Left lung (tissue), 10 donors: ENCODE data around the gene HES4. TPM values are rescaled to one million over a fixed set of nuclear protein-coding genes. Genes with fewer than 3 reads are reported as not detected.

Experiments used
- ATAC-seq: fragments of 200-7000 bp; cut with Tn5 transposase; one replicate; pipeline ENCODE4 v1.9.1; 2020; ENCODE audit warnings: moderate library complexity
- DNase-seq, 4 donors: peaks; one replicate each; pipeline ENCODE4 v3.0.0-alpha.2; 2013 to 2020
- H3K27ac ChIP-seq, 2 donors: fragments of 200-600 bp; sonication (generic) in 1 of 2; one replicate each; pipeline versions ENCODE4 v1.5.0 to v1.8.0; 2020 to 2021
- H3K27me3 ChIP-seq, 2 donors: fragments of 200-600 bp; sonication (generic) in 1 of 2; one replicate each; pipeline versions ENCODE4 v1.5.0 to v1.8.0; 2020 to 2021
- H3K36me3 ChIP-seq, 2 donors: fragments of 200-600 bp; sonication (generic) in 1 of 2; one replicate each; pipeline versions ENCODE4 v1.5.0 to v1.8.0; 2020 to 2021
- H3K4me1 ChIP-seq, 2 donors: fragments of 200-600 bp; one replicate each; pipeline ENCODE4 v1.8.0; 2021
- H3K4me3 ChIP-seq, 2 donors: fragments of 200-600 bp; sonication (generic) in 1 of 2; one replicate each; pipeline versions ENCODE4 v1.5.0 to v1.8.0; 2020 to 2021; ENCODE audit warnings: mild to moderate bottlenecking in 1 of 2
- H3K9me3 ChIP-seq, 2 donors: fragments of 200-600 bp; sonication (generic) in 1 of 2; one replicate each; pipeline versions ENCODE4 v1.5.0 to v1.8.0; 2020 to 2021
- CTCF ChIP-seq, 2 donors: fragments of 200-600 bp; sonication (generic) in 1 of 2; IDR thresholded peaks; one replicate each; pipeline versions ENCODE4 v1.5.0 to v1.8.0; 2021; ENCODE audit warnings: antibody characterized with exemption in 2 of 2
- intact Hi-C, 2 donors: fragments of 100-400 bp; cut with DNase I; formaldehyde crosslinking; loops; one replicate each; pipeline versions ENCODE4 v1.11.2 to v1.14.2; 2022
- polyA plus RNA-seq, 6 donors: library from polyadenylated mRNA; unstranded; fragments of 120-200 nt; gene quantifications; one replicate each; pipeline ENCODE4 v1.2.1, GENCODE V29; 2013; ENCODE audit not compliant: insufficient read length in 6 of 6
- total RNA-seq, 2 donors: library from RNA; stranded (reverse); fragmentation: NEBNext Ultra II Directional; extraction: Animal tissue kit (Norgen Biotek cat#: 25700); gene quantifications; one replicate each; pipeline ENCODE4 v1.2.1, GENCODE V29; 2021
- donor health status: DM: no; HTN: yes; CAD: no.
- donor health status: DM: no; HTN: no; CAD: no.

Gene HES4
- total and polyA plus RNA-seq, 8 donors: 4.4 to 37.5 (median 10.2) TPM

GRCh38 chr1:1003618-1004419 is 3.9 kb upstream of the HES4 start:
- intact Hi-C loops: no loop called here
- H3K36me3 ChIP-seq: no peaks in the 10 kb centered on the region

GRCh38 chr1:1001057-1001783 is 1.3 kb upstream of the HES4 start:
- no peaks in the 10 kb centered on the region for H3K9me3 ChIP-seq
- DNase-seq (peak in 2 of 4 donors; percentile 39 to 71), ATAC-seq (no peak)
- no peaks in the 10 kb centered on the region for H3K36me3 ChIP-seq
- no peak for TF ChIP-seq CTCF (IDR thresholded peaks at IDR 0.05)
- H3K27ac ChIP-seq: peak overlapping the region; percentile 94 to 96
- intact Hi-C loops: no loop called here
- peaks cover 11 to 99% of the 10 kb centered on the region in 2 donors for H3K27me3 ChIP-seq
- peaks cover 12 to 57% of the 10 kb centered on the region in 2 donors for H3K4me1 ChIP-seq
- peak overlapping the region; percentile 64 to 67 for H3K4me3 ChIP-seq

More at GRCh38 chr1:1003618-1004419, 3.9 kb upstream of the HES4 start:
- H3K9me3 ChIP-seq: no peaks in the 10 kb centered on the region
- no peak overlapping the region for H3K27ac ChIP-seq
- H3K4me3 ChIP-seq: no peak overlapping the region
- DNase-seq: peak in 1 of 4 donors; percentile 60
- ATAC-seq: no peak
- H3K27me3 ChIP-seq: peaks cover 3 to 74% of the 10 kb centered on the region in 2 donors
- peaks cover 12 to 49% of the 10 kb centered on the region in 2 donors for H3K4me1 ChIP-seq
- no peak for TF ChIP-seq CTCF (IDR thresholded peaks at IDR 0.05)

- ATAC-seq: peak; percentile 64
- Histone ChIP-seq H3K4me3 (peak overlapping the region; percentile 64 to 67), H3K36me3 (no peaks in the 10 kb centered on the region), H3K27me3 (peaks cover 11 to 99% of the 10 kb centered on the region in 2 donors), H3K9me3 (no peaks in the 10 kb centered on the region), H3K4me1 (peaks cover 9 to 52% of the 10 kb centered on the region in 2 donors), H3K27ac (peak overlapping the region; percentile 94 to 96)
- peak; percentile 72 to 88 (median 86) for DNase-seq
- intact Hi-C loops: no loop called here
- TF ChIP-seq CTCF (IDR thresholded peaks at IDR 0.05): no peak
These were observed 610 bp upstream of the HES4 start for GRCh38 chr1:1000357-1001056.

GRCh38 chr1:998995-999724 is 737 bp downstream of the HES4 start:
- intact Hi-C loops: no loop called here
- peaks cover 11 to 99% of the 10 kb centered on the region in 2 donors for H3K27me3 ChIP-seq

More at GRCh38 chr1:998995-999724, 737 bp downstream of the HES4 start:
- DNase-seq: peak; percentile 19 to 81 (median 54)
- TF ChIP-seq CTCF (IDR thresholded peaks at IDR 0.05): no peak
- ATAC-seq: no peak
- Histone ChIP-seq H3K36me3 (no peaks in the 10 kb centered on the region), H3K4me1 (peaks cover 0 to 40% of the 10 kb centered on the region in 2 donors), H3K9me3 (no peaks in the 10 kb centered on the region), H3K27ac (peak overlapping the region; percentile 72 to 94), H3K4me3 (peak overlapping the region; percentile 64 to 67)
